HEK293 (cell line): ENCODE data around the gene SLC41A1.

Source experiments
- CTCF ChIA-PET: fragments of 350-600 bp; formaldehyde crosslinking; extraction: SDS; loops from one replicate; lab custom pipeline; 2021; ENCODE audit warnings: antibody characterized with exemption; lab: Yijun Ruan, JAX
- POLR2A ChIA-PET: fragments of 300-600 bp; formaldehyde crosslinking; extraction: SDS; loops from one replicate; lab custom pipeline; 2020; ENCODE audit warnings: antibody characterized with exemption, inconsistent platforms; lab: Yijun Ruan, JAX
- H3K27ac ChIP-seq: fragments of 200-500 bp; sonication (Bioruptor generic); 2 replicates; pipeline ENCODE4 v1.5.1; 2014; ENCODE audit warnings: low read depth, low read length, control low read depth, inconsistent platforms; ENCODE audit errors: extremely low read depth
- H3K36me3 ChIP-seq, 2 experiments: fragments of 200-500 bp in 1 of 2; sonication (Bioruptor generic) in 1 of 2; 1 replicate in 1 of 2; 2 replicates in 1 of 2; pipeline ENCODE4 v1.5.1; 2014 to 2017; ENCODE audit warnings: inconsistent platforms in 2 of 2, low read length in 2 of 2; ENCODE audit not compliant: control insufficient read depth in 2 of 2, insufficient read depth in 1 of 2
- H3K4me1 ChIP-seq: fragments of 200-500 bp; sonication (Bioruptor generic); 2 replicates; pipeline ENCODE4 v1.5.1; 2014; ENCODE audit warnings: mild to moderate bottlenecking, low read length, inconsistent platforms; ENCODE audit not compliant: control insufficient read depth, insufficient read depth
- H3K4me3 ChIP-seq: 2 replicates; pipeline ENCODE4 v1.5.1; 2011; ENCODE audit warnings: low read depth, mild to moderate bottlenecking, control low read depth, low read length, moderate library complexity
- H3K9me3 ChIP-seq: fragments of 200-500 bp; sonication (Bioruptor generic); 2 replicates; pipeline ENCODE4 v1.5.1; 2014; ENCODE audit warnings: low read depth, low read length, inconsistent platforms; ENCODE audit not compliant: control insufficient read depth, insufficient read depth
- CTCF ChIP-seq: fragments of 450-650 bp; formaldehyde crosslinking; IDR thresholded peaks from 2 replicates; pipeline ENCODE4 v1.5.1; 2016; ENCODE audit warnings: missing biosample characterization, missing genetic modification characterization
- PRDM1 ChIP-seq: fragments of 450-650 bp; formaldehyde crosslinking; IDR thresholded peaks from 2 replicates; pipeline ENCODE4; 2016; ENCODE audit warnings: missing biosample characterization, missing genetic modification characterization
- PRDM6 ChIP-seq: fragments of 450-650 bp; formaldehyde crosslinking; IDR thresholded peaks from 2 replicates; pipeline ENCODE4 v1.5.1; 2017; ENCODE audit warnings: missing biosample characterization, missing genetic modification characterization
- ZNF146 ChIP-seq: fragments of 450-650 bp; formaldehyde crosslinking; IDR thresholded peaks from 2 replicates; pipeline ENCODE4 v1.5.1; 2016; ENCODE audit warnings: missing biosample characterization, missing genetic modification characterization
- ZNF155 ChIP-seq: fragments of 450-650 bp; formaldehyde crosslinking; IDR thresholded peaks from 2 replicates; pipeline ENCODE4 v1.5.1; 2016; ENCODE audit warnings: missing biosample characterization, missing genetic modification characterization
- ZNF302 ChIP-seq: fragments of 450-650 bp; formaldehyde crosslinking; IDR thresholded peaks from 2 replicates; pipeline ENCODE4 v1.5.1; 2016; ENCODE audit warnings: missing biosample characterization, missing genetic modification characterization, low read depth
- ZNF350 ChIP-seq: fragments of 450-650 bp; formaldehyde crosslinking; IDR thresholded peaks from 2 replicates; pipeline ENCODE4 v1.5.0; 2017; ENCODE audit warnings: missing biosample characterization, mild to moderate bottlenecking, missing genetic modification characterization
- ZNF366 ChIP-seq: fragments of 450-650 bp; formaldehyde crosslinking; conservative IDR thresholded peaks from 2 replicates; pipeline ENCODE4 v1.5.1; 2016; ENCODE audit warnings: missing biosample characterization, missing genetic modification characterization
- ZNF423 ChIP-seq: fragments of 450-650 bp; formaldehyde crosslinking; IDR thresholded peaks from 2 replicates; pipeline ENCODE4 v1.5.1; 2016; ENCODE audit warnings: missing biosample characterization, missing genetic modification characterization
- ZNF473 ChIP-seq: fragments of 450-650 bp; formaldehyde crosslinking; IDR thresholded peaks from 2 replicates; pipeline ENCODE4 v1.5.1; 2017; ENCODE audit warnings: missing biosample characterization, missing genetic modification characterization
- ZNF513 ChIP-seq: fragments of 450-650 bp; IDR thresholded peaks from 2 replicates; pipeline ENCODE4 v1.5.1; 2018; ENCODE audit warnings: missing biosample characterization, missing genetic modification characterization
- ZNF555 ChIP-seq: fragments of 450-650 bp; formaldehyde crosslinking; conservative IDR thresholded peaks from 2 replicates; pipeline ENCODE4 v1.5.1; 2017; ENCODE audit warnings: missing biosample characterization, mild to moderate bottlenecking, missing genetic modification characterization, inconsistent platforms
- ZNF600 ChIP-seq: fragments of 450-650 bp; formaldehyde crosslinking; IDR thresholded peaks from 2 replicates; pipeline ENCODE4 v1.5.1; 2016; ENCODE audit warnings: missing biosample characterization, missing genetic modification characterization
- ZNF660 ChIP-seq: fragments of 450-650 bp; IDR thresholded peaks from 2 replicates; pipeline ENCODE4 v1.5.1; 2018; ENCODE audit warnings: missing biosample characterization, mild to moderate bottlenecking, missing genetic modification characterization
- ZNF768 ChIP-seq: fragments of 450-650 bp; formaldehyde crosslinking; IDR thresholded peaks from 2 replicates; pipeline ENCODE4 v1.5.1; 2018; ENCODE audit warnings: missing biosample characterization, mild to moderate bottlenecking, missing genetic modification characterization
- ZNF792 ChIP-seq: fragments of 450-650 bp; formaldehyde crosslinking; IDR thresholded peaks from 2 replicates; pipeline ENCODE4 v1.5.1; 2016; ENCODE audit warnings: missing biosample characterization, missing genetic modification characterization
- ZSCAN16 ChIP-seq: fragments of 450-650 bp; formaldehyde crosslinking; IDR thresholded peaks from 2 replicates; pipeline ENCODE4 v1.5.1; 2016; ENCODE audit warnings: missing biosample characterization, missing genetic modification characterization
- ZXDB ChIP-seq: fragments of 450-650 bp; formaldehyde crosslinking; IDR thresholded peaks from 2 replicates; pipeline ENCODE4 v1.5.1; 2016; ENCODE audit warnings: missing biosample characterization, missing genetic modification characterization
- TF ChIP-seq, protein P1 (sequence below): fragments of 450-650 bp; formaldehyde crosslinking; IDR thresholded peaks from 2 replicates; pipeline ENCODE4 v1.5.1; 2016; ENCODE audit warnings: missing biosample characterization, missing genetic modification characterization
- TF ChIP-seq, protein P2 (sequence below): fragments of 450-650 bp; formaldehyde crosslinking; IDR thresholded peaks from 2 replicates; pipeline ENCODE4 v1.5.1; 2017; ENCODE audit warnings: missing biosample characterization, missing genetic modification characterization
- TF ChIP-seq, protein P3 (sequence below): fragments of 450-650 bp; formaldehyde crosslinking; IDR thresholded peaks from 2 replicates; pipeline ENCODE4 v1.5.0; 2017; ENCODE audit warnings: missing biosample characterization, missing genetic modification characterization, borderline replicate concordance

The SLC41A1 gene

DNA sequence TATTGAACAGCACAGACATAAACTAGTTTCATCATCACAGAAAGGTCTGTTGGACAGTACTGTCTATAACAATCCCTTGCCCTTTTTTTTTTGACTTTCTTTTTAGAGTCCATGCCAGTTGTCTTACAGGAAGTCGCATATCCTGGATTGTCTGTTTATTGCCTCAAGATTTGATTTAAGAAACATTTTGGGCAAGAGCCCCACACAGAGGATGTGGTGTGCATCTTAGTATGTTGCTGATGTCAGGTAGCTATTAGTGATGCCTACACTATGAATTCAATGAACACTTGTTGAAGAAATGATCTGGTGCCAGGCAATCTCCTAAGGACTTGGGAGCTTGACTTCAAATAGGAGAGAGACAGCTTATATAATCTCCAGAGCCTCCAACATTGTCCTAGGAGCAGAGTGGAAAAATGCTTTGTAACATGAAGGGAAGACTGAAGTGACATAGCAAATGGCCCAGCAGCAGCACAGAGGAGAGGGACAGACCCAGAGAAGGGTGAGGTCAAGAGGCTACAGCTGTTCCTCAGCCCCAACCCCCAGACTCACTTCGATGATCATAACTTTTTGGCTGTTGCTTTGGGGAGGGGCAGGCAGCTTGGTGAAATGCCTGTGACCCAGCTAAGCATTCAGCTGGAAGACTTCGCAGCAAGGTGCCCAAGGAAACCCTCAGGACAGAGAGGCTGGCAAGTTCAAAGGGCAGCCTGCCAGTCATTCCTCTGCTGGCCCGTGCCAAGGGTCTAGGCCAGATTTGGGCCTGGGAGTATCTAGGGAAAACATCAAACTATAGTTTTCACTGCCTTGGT, 30.2 kb downstream of the SLC41A1 start:
- ChIA-PET POLR2A (interaction anchor here (1.2 kb wide), 1 partner anchor 43 kb away, joined by 3 read pairs; no protein-coding TSS in a partner anchor), CTCF (interaction anchor here (0.6 to 3.0 kb wide), 4 partner anchors 9 to 195 kb away, joined by 3 to 17 read pairs (median 9); no protein-coding TSS in a partner anchor)
- TF ChIP-seq ZNF555 (no peak), CTCF (tag by site-specific recombination) (no peak)

GRCh38 chr1:205780335-205780734, 32.7 kb downstream of the SLC41A1 start:
- ChIA-PET POLR2A (no interaction called here), CTCF (interaction anchor here (1.0 kb wide), 1 partner anchor 12 kb away, joined by 4 read pairs; no protein-coding TSS in a partner anchor)
- Histone ChIP-seq H3K36me3 (no peaks in the 10 kb centered on the region), H3K9me3 (no peaks in the 10 kb centered on the region), H3K27ac (no peak overlapping the region), H3K4me1 (no peaks in the 10 kb centered on the region), H3K4me3 (no peak overlapping the region)
- TF ChIP-seq ZNF302 (tag by site-specific recombination), result no peak
- TF ChIP-seq PRDM1 (tag by site-specific recombination), result peak; percentile 58; the same call in 1 of the 2 replicates
- no peak for TF ChIP-seq ZNF660
- no peak for TF ChIP-seq ZNF155 (tag by site-specific recombination)
- TF ChIP-seq ZNF792 (tag by site-specific recombination), result no peak
- TF ChIP-seq, protein P1, sequence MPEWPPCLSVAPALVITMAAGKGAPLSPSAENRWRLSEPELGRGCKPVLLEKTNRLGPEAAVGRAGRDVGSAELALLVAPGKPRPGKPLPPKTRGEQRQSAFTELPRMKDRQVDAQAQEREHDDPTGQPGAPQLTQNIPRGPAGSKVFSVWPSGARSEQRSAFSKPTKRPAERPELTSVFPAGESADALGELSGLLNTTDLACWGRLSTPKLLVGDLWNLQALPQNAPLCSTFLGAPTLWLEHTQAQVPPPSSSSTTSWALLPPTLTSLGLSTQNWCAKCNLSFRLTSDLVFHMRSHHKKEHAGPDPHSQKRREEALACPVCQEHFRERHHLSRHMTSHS (tag by site-specific recombination), result no peak
- TF ChIP-seq ZNF366 (tag by site-specific recombination), result 0 out of 2 replicates have a peak, but pooled peaks have one; percentile 30

More for the DNA sequence above, 30.2 kb downstream of the SLC41A1 start:
- Histone ChIP-seq H3K4me3 (no peak overlapping the region), H3K4me1 (0 out of 2 replicates have a peak, but pooled peaks cover 4% of the 10 kb centered on the region), H3K27ac (no peak overlapping the region), H3K36me3 (no peaks in the 10 kb centered on the region), H3K9me3 (no peaks in the 10 kb centered on the region)

DNA sequence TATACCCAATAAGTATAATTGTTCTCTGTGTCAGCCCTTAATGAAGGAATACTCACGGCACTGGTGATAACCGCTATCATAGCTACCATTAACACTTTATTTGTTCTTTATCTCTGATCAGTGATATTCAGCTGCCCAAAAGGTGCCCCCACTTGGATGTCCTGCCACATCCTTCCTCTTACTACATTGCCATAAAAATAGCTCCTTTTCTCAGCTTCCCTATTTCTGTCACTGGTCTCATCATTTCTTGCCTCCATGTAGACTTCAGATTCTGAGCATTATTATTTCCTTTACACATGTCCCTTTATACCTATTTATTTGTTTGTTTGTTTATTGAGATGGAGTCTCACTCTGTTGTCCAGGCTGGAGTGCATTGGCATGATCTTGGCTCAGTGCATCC, 35.0 kb downstream of the SLC41A1 start:
- Histone ChIP-seq H3K4me1 (no peaks in the 10 kb centered on the region), H3K9me3 (no peaks in the 10 kb centered on the region), H3K4me3 (no peak overlapping the region), H3K36me3 (no peaks in the 10 kb centered on the region), H3K27ac (no peak overlapping the region)
- ChIA-PET POLR2A (no interaction called here), CTCF (interaction anchor here (0.5 kb wide), 1 partner anchor 184 kb away, joined by 4 read pairs; no protein-coding TSS in a partner anchor)
- TF ChIP-seq PRDM6 (tag by site-specific recombination), result no peak
- TF ChIP-seq ZNF146, result no peak
- TF ChIP-seq, protein P2, sequence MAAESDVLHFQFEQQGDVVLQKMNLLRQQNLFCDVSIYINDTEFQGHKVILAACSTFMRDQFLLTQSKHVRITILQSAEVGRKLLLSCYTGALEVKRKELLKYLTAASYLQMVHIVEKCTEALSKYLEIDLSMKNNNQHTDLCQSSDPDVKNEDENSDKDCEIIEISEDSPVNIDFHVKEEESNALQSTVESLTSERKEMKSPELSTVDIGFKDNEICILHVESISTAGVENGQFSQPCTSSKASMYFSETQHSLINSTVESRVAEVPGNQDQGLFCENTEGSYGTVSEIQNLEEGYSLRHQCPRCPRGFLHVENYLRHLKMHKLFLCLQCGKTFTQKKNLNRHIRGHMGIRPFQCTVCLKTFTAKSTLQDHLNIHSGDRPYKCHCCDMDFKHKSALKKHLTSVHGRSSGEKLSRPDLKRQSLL, result no peak
- TF ChIP-seq ZNF768, result no peak
- TF ChIP-seq ZNF473 (tag by site-specific recombination), result no peak
- no peak for TF ChIP-seq ZNF600 (tag by site-specific recombination)
- no peak for TF ChIP-seq ZNF423 (tag by site-specific recombination)
- TF ChIP-seq ZNF513 (tag by site-specific recombination), result no peak
- TF ChIP-seq ZNF350 (tag by site-specific recombination), result no peak
- no peak for TF ChIP-seq ZXDB
- TF ChIP-seq, protein P3, sequence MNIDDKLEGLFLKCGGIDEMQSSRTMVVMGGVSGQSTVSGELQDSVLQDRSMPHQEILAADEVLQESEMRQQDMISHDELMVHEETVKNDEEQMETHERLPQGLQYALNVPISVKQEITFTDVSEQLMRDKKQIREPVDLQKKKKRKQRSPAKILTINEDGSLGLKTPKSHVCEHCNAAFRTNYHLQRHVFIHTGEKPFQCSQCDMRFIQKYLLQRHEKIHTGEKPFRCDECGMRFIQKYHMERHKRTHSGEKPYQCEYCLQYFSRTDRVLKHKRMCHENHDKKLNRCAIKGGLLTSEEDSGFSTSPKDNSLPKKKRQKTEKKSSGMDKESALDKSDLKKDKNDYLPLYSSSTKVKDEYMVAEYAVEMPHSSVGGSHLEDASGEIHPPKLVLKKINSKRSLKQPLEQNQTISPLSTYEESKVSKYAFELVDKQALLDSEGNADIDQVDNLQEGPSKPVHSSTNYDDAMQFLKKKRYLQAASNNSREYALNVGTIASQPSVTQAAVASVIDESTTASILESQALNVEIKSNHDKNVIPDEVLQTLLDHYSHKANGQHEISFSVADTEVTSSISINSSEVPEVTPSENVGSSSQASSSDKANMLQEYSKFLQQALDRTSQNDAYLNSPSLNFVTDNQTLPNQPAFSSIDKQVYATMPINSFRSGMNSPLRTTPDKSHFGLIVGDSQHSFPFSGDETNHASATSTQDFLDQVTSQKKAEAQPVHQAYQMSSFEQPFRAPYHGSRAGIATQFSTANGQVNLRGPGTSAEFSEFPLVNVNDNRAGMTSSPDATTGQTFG, result no peak
- no peak for TF ChIP-seq ZSCAN16
